ENCODE measurements around the gene SCPEP1.

SCPEP1 gene

GRCh38 chr17:56982312-56982711 lies 4.4 kb downstream of the SCPEP1 start:
- H3K27me3 ChIP-seq (ENCODE audit: control insufficient read depth, insufficient read depth, low read length) = no peaks in the 10 kb centered on the region
- H3K4me3 ChIP-seq (ENCODE audit: low read depth, low read length) = no peak overlapping the region
- peaks cover 22% of the 10 kb centered on the region for H3K4me1 ChIP-seq (ENCODE audit: control insufficient read depth, insufficient read depth, low read length)
- no peak overlapping the region for H3K9ac ChIP-seq (ENCODE audit: low read depth, low read length)
- no peak overlapping the region for H3K27ac ChIP-seq (ENCODE audit: low read depth, low read length)
- H3K9me3 ChIP-seq (ENCODE audit: control insufficient read depth, insufficient read depth, low read length) = no peaks in the 10 kb centered on the region
- peaks cover 20% of the 10 kb centered on the region for H3K36me3 ChIP-seq (ENCODE audit: control insufficient read depth, insufficient read depth, low read length)

- peaks cover 30% of the 10 kb centered on the region for H3K36me3 ChIP-seq (ENCODE audit: control insufficient read depth, insufficient read depth, low read length)
- peaks cover 19% of the 10 kb centered on the region for H3K4me1 ChIP-seq (ENCODE audit: control insufficient read depth, insufficient read depth, low read length)
- H3K27ac ChIP-seq (ENCODE audit: low read depth, low read length) = no peak overlapping the region
- no peak overlapping the region for H3K9ac ChIP-seq (ENCODE audit: low read depth, low read length)
- no peaks in the 10 kb centered on the region for H3K27me3 ChIP-seq (ENCODE audit: control insufficient read depth, insufficient read depth, low read length)
- H3K4me3 ChIP-seq (ENCODE audit: low read depth, low read length) = no peak overlapping the region
- H3K9me3 ChIP-seq (ENCODE audit: control insufficient read depth, insufficient read depth, low read length) = no peaks in the 10 kb centered on the region
Observed at GRCh38 chr17:56983366-56983765, 5.4 kb downstream of the SCPEP1 start.

- H3K9me3 ChIP-seq (ENCODE audit: control insufficient read depth, insufficient read depth, low read length) = no peaks in the 10 kb centered on the region
- H3K27ac ChIP-seq (ENCODE audit: low read depth, low read length) = no peak overlapping the region
- no peaks in the 10 kb centered on the region for H3K27me3 ChIP-seq (ENCODE audit: control insufficient read depth, insufficient read depth, low read length)
- no peak overlapping the region for H3K4me3 ChIP-seq (ENCODE audit: low read depth, low read length)
- peaks cover 36% of the 10 kb centered on the region for H3K36me3 ChIP-seq (ENCODE audit: control insufficient read depth, insufficient read depth, low read length)
- H3K9ac ChIP-seq (ENCODE audit: low read depth, low read length) = no peak overlapping the region
- peaks cover 7% of the 10 kb centered on the region; the same call in 1 of the 2 replicates for H3K4me1 ChIP-seq (ENCODE audit: control insufficient read depth, insufficient read depth, low read length)
Observed at GRCh38 chr17:56985371-56986162, 7.6 kb downstream of the SCPEP1 start.

- Histone ChIP-seq H3K27ac (ENCODE audit: low read depth, low read length) (no peak overlapping the region), H3K4me3 (ENCODE audit: low read depth, low read length) (no peak overlapping the region), H3K36me3 (ENCODE audit: control insufficient read depth, insufficient read depth, low read length) (peaks cover 44% of the 10 kb centered on the region), H3K9me3 (ENCODE audit: control insufficient read depth, insufficient read depth, low read length) (no peaks in the 10 kb centered on the region), H3K9ac (ENCODE audit: low read depth, low read length) (no peak overlapping the region), H3K27me3 (ENCODE audit: control insufficient read depth, insufficient read depth, low read length) (no peaks in the 10 kb centered on the region), H3K4me1 (ENCODE audit: control insufficient read depth, insufficient read depth, low read length) (peaks cover under 1% of the 10 kb centered on the region; the same call in 1 of the 2 replicates)
Observed at GRCh38 chr17:56987283-56987834, 9.4 kb downstream of the SCPEP1 start.

GRCh38 chr17:56988901-56989572 lies 11.1 kb downstream of the SCPEP1 start:
- Histone ChIP-seq H3K27me3 (ENCODE audit: control insufficient read depth, insufficient read depth, low read length) (no peaks in the 10 kb centered on the region), H3K27ac (ENCODE audit: low read depth, low read length) (no peak overlapping the region), H3K4me1 (ENCODE audit: control insufficient read depth, insufficient read depth, low read length) (no peaks in the 10 kb centered on the region), H3K9me3 (ENCODE audit: control insufficient read depth, insufficient read depth, low read length) (no peaks in the 10 kb centered on the region), H3K9ac (ENCODE audit: low read depth, low read length) (no peak overlapping the region), H3K4me3 (ENCODE audit: low read depth, low read length) (no peak overlapping the region), H3K36me3 (ENCODE audit: control insufficient read depth, insufficient read depth, low read length) (peaks cover 56% of the 10 kb centered on the region)

GRCh38 chr17:56992364-56992763 lies 14.4 kb downstream of the SCPEP1 start:
- H3K9me3 ChIP-seq (ENCODE audit: control insufficient read depth, insufficient read depth, low read length) = no peaks in the 10 kb centered on the region
- no peaks in the 10 kb centered on the region for H3K27me3 ChIP-seq (ENCODE audit: control insufficient read depth, insufficient read depth, low read length)

GRCh38 chr17:56994009-56994792 lies 16.3 kb downstream of the SCPEP1 start:
- peaks cover 57% of the 10 kb centered on the region for H3K36me3 ChIP-seq (ENCODE audit: control insufficient read depth, insufficient read depth, low read length)
- H3K27me3 ChIP-seq (ENCODE audit: control insufficient read depth, insufficient read depth, low read length) = no peaks in the 10 kb centered on the region
- no peak overlapping the region for H3K27ac ChIP-seq (ENCODE audit: low read depth, low read length)
- H3K9me3 ChIP-seq (ENCODE audit: control insufficient read depth, insufficient read depth, low read length) = no peaks in the 10 kb centered on the region
- H3K4me1 ChIP-seq (ENCODE audit: control insufficient read depth, insufficient read depth, low read length) = no peaks in the 10 kb centered on the region
- no peak overlapping the region for H3K4me3 ChIP-seq (ENCODE audit: low read depth, low read length)
- H3K9ac ChIP-seq (ENCODE audit: low read depth, low read length) = no peak overlapping the region

More at GRCh38 chr17:56992364-56992763, 14.4 kb downstream of the SCPEP1 start:
- Histone ChIP-seq H3K27ac (ENCODE audit: low read depth, low read length) (no peak overlapping the region), H3K4me3 (ENCODE audit: low read depth, low read length) (no peak overlapping the region), H3K9ac (ENCODE audit: low read depth, low read length) (no peak overlapping the region), H3K4me1 (ENCODE audit: control insufficient read depth, insufficient read depth, low read length) (no peaks in the 10 kb centered on the region), H3K36me3 (ENCODE audit: control insufficient read depth, insufficient read depth, low read length) (peaks cover 67% of the 10 kb centered on the region)

GRCh38 chr17:56995766-56996165 lies 17.8 kb downstream of the SCPEP1 start:
- Histone ChIP-seq H3K27ac (ENCODE audit: low read depth, low read length) (no peak overlapping the region), H3K9ac (ENCODE audit: low read depth, low read length) (no peak overlapping the region), H3K4me1 (ENCODE audit: control insufficient read depth, insufficient read depth, low read length) (no peaks in the 10 kb centered on the region), H3K36me3 (ENCODE audit: control insufficient read depth, insufficient read depth, low read length) (peaks cover 55% of the 10 kb centered on the region), H3K4me3 (ENCODE audit: low read depth, low read length) (no peak overlapping the region), H3K9me3 (ENCODE audit: control insufficient read depth, insufficient read depth, low read length) (no peaks in the 10 kb centered on the region), H3K27me3 (ENCODE audit: control insufficient read depth, insufficient read depth, low read length) (no peaks in the 10 kb centered on the region)

GRCh38 chr17:56997313-56997712 lies 19.4 kb downstream of the SCPEP1 start:
- Histone ChIP-seq H3K36me3 (ENCODE audit: control insufficient read depth, insufficient read depth, low read length) (peaks cover 56% of the 10 kb centered on the region), H3K9ac (ENCODE audit: low read depth, low read length) (no peak overlapping the region), H3K4me3 (ENCODE audit: low read depth, low read length) (no peak overlapping the region)

GRCh38 chr17:57001541-57001940 lies 23.6 kb downstream of the SCPEP1 start:
- no peaks in the 10 kb centered on the region for H3K4me1 ChIP-seq (ENCODE audit: control insufficient read depth, insufficient read depth, low read length)
- no peak overlapping the region for H3K27ac ChIP-seq (ENCODE audit: low read depth, low read length)
- H3K27me3 ChIP-seq (ENCODE audit: control insufficient read depth, insufficient read depth, low read length) = no peaks in the 10 kb centered on the region
- H3K4me3 ChIP-seq (ENCODE audit: low read depth, low read length) = no peak overlapping the region
- H3K9ac ChIP-seq (ENCODE audit: low read depth, low read length) = no peak overlapping the region
- no peaks in the 10 kb centered on the region for H3K9me3 ChIP-seq (ENCODE audit: control insufficient read depth, insufficient read depth, low read length)
- H3K36me3 ChIP-seq (ENCODE audit: control insufficient read depth, insufficient read depth, low read length) = peaks cover 29% of the 10 kb centered on the region

More at GRCh38 chr17:56997313-56997712, 19.4 kb downstream of the SCPEP1 start:
- Histone ChIP-seq H3K4me1 (ENCODE audit: control insufficient read depth, insufficient read depth, low read length) (no peaks in the 10 kb centered on the region), H3K27me3 (ENCODE audit: control insufficient read depth, insufficient read depth, low read length) (no peaks in the 10 kb centered on the region), H3K27ac (ENCODE audit: low read depth, low read length) (no peak overlapping the region), H3K9me3 (ENCODE audit: control insufficient read depth, insufficient read depth, low read length) (no peaks in the 10 kb centered on the region)

Measured in HUES48 (cell line).